Embryonic facial prominence (tissue), 1 donor: ENCODE results near the gene TSPY2.
"Not testable (repeated sequence)": the region's sequence is repeated elsewhere in the genome, so short reads cannot be mapped to it uniquely, and the experiment has no call there.

Source experiments
- DNase-seq: peaks from one replicate; pipeline ENCODE4 v3.0.0-alpha.2; 2016; ENCODE audit errors: extremely low spot score

The TSPY2 gene, protein sequence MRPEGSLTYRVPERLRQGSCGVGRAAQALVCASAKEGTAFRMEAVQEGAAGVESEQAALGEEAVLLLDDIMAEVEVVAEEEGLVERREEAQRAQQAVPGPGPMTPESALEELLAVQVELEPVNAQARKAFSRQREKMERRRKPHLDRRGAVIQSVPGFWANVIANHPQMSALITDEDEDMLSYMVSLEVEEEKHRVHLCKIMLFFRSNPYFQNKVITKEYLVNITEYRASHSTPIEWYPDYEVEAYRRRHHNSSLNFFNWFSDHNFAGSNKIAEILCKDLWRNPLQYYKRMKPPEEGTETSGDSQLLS

DNA sequence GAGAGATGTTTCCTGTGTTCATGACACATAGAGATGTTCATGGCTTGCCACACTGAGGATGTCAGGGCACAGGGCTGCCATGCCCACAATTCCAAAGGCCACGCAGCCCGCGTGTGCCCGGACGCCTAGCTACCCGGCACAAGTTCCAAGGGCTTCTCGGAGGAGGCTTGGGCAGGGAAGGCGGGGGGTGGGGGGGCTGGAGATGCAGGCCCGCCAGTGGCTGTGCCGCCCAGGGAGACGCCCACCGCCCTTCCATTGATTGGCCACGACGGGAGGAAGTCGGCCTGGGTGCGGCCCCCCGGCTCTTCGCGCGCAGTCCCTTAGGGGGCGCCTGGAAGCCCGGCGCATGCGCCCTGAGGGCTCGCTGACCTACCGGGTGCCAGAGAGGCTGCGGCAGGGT is at the start of gene TSPY2:
Gene TSPY2, plus strand, starts transcription at position 301 of the 400 bp plus-strand sequence. Its CDS starts 46 bp downstream, at position 347.
- DNase-seq, result not testable (repeated sequence)

DNA sequence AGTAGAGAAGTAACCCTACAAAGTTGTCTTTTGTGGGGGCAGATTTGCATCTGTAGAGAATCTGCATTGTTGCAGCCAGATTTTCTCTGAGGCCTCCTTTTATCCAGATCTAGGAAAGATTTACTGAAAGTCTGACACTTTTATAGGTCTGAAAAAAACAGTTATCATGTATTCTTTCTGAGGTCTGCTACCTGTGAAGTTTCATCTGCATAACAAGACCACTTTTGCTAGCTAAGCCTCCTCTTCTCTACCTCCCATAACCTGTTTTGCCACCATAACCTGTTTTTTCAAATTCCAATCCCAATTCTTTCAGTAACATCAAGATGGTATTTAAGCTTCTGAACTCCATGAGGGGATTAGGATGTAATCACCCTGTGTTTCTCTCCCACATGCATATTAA is 36.5 kb upstream of the TSPY2 start:
- DNase-seq, result not testable (repeated sequence)

DNA sequence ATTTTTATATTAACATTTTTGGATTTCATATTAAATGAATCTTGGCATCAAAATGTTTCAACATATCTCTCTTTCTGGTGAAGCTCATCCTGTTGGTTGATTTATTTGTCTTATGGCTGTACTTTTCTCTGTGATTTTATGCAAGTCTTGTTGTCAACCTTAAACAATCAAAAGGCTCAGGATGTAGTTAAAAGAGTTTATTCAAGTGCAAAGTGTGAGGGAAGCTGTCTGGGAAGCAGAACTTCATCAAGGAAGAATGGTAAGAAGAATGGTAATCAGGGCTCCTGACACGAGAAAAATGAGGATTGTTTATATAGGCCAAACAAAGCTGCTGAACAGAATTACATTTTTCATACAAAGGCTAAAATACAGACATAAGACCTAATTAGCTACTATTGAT is 29.0 kb upstream of the TSPY2 start:
- DNase-seq, result not testable (repeated sequence)

DNA sequence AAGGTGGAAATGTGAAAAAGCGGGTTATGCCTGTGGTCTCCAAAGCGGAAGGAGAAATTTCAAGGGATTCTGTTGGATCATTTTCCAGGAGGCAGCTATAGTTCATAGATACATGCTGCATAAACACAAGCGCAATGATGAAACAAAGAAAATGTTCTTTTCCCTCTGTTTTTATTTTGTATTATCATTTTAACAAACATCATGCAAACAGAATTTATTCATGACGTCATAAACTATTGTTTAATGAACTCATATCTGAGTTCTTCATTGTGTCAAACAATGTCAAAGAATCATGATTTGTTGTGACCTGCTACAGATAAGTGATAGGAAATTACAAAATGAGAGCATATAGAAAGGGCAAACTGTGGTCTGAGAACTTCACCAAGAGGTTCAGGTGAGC is 23.8 kb downstream of the TSPY2 start:
- not testable (repeated sequence) for DNase-seq
